UCSD-AML1 (cell line): ENCODE data around the gene SYK.

Source experiments
- DNase-seq: peaks from one replicate; lab custom pipeline; 2025; ENCODE audit not compliant: unreplicated experiment; lab: John Stamatoyannopoulos, UW

Gene SYK

DNA sequence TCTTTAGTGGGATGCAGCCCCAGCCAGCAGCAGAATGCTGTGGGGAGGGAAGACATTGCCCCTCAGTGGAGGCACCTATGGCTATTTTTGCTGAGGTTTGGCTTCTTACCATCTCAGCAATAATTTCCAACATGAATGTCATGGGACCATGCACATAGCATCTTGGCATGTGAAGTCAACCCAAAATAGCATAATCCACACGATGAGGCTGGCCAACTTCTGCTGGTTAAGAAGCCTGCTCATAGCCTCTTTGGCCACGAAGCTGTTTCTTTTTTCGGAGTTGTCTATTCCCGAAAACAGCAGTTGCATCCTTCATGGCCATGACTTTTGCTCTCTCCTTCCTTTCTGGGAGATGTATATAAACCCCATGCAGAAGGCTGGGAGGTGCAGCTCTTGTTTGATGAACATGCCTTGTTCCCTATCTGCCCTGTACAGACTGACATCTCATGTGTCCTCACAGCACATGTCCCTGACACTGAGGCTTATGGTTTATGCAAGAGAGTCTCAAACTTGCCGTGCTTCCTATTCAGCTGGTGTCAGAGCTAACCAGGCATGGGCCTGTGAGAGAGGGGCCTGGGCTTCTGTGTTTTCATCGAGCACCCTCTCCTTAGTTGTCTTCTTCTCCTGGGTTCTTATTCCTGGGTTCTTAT lies 45.3 kb downstream of the SYK start:
- DNase-seq = no peak

DNA sequence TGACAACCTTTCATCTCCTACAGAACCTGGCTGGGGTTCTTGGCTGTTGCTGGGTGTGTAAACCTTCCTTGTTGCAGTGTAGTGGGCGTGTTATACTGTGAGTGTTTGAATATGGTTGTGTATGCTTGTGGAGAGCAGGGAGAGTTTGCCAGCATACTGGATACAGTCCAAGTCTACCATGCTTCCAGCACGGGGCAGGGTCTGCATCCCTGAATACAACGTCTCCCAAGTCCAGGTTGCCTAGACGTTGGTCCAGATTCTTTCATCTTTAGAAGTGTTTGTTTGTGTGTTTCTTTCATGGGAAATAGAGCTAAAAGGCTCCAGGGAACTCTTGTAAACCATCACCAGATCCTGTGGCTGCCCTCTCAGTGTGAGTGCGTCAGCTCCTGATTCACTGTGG lies 46.4 kb downstream of the SYK start:
- no peak for DNase-seq

DNA sequence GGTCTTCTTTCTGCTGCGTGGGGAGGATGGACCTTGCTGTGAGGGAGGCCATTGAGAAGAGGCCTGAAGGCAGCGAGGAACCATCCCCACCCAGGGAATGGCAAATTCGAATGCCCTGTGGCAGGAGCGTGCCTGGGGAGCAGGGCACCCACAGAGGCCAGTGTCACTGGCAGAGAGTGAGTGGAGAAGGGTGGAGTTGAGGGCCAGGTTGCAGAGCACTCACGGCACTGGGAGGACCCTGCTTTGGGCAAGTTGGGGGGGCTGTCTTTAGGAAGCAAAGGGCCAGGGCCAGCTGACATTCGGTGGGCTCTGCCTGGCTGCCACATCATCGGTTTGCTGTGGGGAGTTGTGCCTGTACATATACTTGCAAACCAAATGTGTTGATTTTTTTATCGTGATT lies 47.2 kb downstream of the SYK start:
- no peak for DNase-seq

DNA sequence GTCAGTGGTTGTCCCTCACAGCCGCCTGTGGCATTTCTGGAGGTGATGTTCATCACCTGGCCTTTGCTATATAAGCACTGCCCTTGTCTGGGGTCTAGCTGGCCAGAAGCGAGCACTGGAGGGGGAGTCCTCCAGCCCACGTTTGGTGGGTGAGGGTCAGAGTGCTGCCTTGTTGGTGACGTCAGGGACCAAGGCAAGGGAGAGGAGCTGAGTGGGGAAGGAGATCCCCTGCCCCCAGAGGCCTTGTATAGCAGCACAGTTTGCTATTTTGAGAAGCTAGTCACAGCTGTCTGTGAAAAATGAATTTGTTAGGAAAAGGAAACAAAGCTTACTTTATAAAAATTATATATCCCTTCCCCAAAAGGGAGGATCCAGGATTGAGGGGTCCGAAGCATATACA lies 49.8 kb downstream of the SYK start:
- DNase-seq = no peak

DNA sequence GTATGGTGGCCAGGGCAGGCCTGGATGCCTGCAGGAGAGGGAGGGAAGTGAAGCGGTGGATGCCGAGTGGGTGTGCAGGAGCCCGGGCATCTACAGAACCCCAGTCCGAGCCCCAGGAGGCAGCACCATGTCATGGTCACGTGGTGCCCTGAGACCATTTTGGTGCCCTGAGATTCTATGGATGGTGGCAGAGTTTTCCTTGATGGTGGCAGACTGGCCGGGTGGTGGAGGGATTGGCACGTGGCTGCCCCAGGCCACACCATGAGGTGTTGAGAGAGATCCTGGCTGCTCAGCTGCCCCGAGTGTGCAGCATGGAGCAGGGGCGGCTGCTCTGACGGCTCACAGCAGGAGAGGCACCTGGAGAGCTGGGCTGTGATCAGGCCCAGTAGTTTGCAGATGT lies 52.3 kb downstream of the SYK start:
- no peak for DNase-seq

DNA sequence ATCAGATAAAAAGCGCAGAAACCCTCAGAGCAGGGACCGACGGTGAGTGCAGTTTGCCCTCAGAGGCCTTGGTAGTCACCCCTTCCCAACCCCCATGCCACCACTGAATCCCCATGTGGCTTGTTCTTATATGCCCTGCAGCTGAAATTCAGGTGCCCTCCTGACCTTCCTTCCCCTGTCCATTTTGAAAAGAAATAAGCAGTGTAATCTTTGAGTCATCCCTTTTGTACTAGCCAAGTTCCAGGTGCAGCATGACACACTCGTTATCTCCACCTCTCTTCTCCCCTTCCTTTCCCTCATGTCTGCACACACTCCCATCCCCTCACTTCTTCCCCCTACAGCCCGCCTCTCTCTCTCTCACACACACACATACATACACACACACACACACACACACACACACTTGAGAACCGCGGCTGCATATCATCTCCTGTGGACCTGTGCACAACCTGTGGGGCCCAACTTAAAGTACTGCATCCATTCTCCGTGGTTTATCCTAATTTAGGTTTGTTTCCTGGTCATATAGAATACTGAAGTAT lies 53.1 kb downstream of the SYK start:
- DNase-seq = no peak

DNA sequence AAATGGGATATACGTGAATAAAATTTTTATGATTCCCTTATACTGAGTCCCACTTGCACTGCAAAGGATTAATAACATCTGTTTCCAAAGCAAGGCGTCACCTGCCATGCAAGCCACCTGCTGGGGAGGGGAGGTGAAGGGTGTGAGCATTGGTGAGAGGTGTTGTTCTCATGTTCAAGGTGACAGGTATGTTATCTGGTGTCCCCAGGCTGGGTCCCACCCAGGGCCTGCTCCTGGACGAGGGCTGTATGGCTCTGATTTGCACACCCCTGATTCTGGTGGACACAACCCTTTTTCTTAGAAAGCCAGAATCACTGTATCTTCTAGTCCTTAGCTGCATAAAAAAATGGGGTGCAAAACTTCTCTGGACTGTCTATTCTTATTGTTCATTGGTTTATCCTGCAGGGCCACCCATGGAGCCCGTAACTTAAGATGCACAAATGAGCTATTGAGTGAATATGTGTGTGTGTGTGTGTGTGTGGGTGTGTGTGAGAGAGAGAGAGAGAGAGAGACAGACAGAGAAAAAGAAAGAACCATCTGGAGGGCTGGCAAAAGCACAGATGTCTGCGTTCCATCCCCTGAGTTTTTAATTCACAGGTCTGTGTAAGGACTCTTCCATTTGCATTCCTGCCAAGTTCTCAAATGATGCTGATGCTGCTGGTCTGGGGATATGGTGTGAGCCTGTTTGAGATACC lies 53.7 kb downstream of the SYK start:
- DNase-seq = no peak

GRCh38 chr9:90857091-90857490 lies 55.5 kb downstream of the SYK start:
- DNase-seq = no peak

DNA sequence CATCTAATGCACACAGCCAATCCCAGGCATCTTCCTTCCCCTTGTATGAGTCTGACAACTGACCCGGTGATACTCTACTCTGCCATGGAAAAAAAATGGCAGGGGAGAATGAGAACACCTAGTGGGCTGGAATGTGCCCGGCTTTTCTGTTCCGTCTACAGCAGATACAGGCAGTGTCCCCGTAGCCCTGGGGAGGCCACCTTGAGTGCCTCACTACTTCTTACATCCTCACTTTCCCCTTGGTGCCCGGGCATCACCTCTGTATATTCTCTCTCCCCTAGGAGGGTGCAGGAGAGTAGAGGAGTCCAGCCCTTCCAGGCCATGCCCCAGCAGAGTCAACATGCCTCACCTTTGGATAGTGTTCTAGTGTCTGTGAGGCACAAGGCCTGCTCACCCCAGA lies 56.2 kb downstream of the SYK start:
- no peak for DNase-seq

- DNase-seq = peak; percentile 48
These were observed 56.9 kb downstream of the SYK start for GRCh38 chr9:90858457-90858901.

- DNase-seq = no peak
These were observed 58.8 kb downstream of the SYK start for GRCh38 chr9:90860382-90860781.

- DNase-seq = no peak
These were observed 59.2 kb downstream of the SYK start for GRCh38 chr9:90860826-90861225.

DNA sequence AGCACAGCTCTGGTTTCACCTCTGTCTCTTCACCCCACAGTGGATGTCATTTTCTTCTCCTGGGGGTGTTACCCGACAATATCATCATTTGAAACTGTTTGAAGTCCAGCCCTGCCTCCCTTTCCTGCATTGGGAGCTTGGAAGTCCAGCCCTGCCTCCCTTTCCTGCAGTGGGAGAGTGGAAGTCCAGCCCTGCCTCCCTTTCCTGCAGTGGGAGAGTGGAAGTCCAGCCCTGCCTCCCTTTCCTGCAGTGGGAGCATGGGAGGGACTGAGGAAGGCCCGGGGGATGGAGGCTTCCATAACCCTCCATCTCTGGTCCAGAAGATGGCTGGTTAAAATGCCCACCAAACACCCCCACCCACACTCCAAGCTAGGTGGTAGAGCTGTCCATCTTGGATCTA lies 59.8 kb downstream of the SYK start:
- no peak for DNase-seq

- no peak for DNase-seq
These were observed 60.5 kb downstream of the SYK start for GRCh38 chr9:90861826-90862740.

DNA sequence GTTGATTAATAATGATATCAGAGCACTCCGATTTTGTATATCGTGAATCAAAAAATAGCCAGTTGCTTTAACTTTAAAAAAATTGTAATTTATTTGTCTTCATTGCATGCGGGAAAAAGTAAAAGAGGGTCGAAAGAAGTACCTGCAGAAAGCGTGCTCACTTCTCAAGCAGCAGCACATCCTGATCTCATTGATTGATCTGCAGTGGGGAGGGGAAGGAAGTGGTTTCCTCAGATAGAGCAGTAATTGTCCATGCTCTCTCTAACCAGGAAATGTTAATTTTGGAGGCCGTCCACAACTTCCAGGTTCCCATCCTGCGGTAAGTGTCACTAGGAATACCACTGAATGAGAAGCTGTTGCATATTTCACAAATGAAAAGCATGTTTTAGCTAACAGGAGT lies 63.2 kb downstream of the SYK start:
- DNase-seq = peak; percentile 23

DNA sequence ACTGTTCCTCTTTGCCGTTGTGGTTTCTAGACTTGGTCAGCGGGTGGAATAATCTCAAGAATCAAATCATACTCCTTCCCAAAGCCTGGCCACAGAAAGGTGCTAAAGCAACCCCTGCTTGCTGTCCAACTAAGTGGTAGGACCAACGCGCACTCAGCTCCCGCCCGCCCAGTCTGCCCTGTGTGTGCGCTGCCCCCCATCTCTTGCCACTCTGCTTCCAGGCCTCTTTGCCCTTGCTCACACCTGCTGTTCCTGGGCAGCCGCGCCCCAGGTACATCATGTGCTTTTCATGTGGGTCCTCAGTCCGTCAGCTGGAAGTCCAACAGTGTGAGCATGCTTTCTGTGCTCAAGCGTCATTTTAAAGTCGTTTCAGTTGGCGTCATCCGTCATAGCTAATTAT lies 65.5 kb downstream of the SYK start:
- no peak for DNase-seq

DNA sequence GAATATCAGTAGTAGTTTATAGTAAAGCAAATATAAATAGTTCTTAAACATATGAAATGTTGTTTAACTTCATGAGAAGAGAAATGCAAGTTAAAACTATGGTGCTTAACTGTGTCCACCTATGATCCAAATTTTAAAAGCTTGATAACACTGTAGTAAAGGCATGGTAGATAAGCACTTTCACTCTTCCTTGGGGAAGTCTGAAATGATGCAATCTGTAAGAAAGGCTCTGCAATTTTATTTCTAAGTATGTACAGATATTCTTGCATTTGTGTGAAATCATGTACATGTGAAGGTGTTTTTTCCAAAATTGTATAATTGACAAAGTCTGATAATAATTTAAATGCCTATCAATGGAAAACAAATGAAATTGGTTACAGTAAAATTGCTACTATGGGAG lies 66.9 kb downstream of the SYK start:
- DNase-seq = no peak

- no peak for DNase-seq
These were observed 67.7 kb downstream of the SYK start for GRCh38 chr9:90869361-90869760.

DNA sequence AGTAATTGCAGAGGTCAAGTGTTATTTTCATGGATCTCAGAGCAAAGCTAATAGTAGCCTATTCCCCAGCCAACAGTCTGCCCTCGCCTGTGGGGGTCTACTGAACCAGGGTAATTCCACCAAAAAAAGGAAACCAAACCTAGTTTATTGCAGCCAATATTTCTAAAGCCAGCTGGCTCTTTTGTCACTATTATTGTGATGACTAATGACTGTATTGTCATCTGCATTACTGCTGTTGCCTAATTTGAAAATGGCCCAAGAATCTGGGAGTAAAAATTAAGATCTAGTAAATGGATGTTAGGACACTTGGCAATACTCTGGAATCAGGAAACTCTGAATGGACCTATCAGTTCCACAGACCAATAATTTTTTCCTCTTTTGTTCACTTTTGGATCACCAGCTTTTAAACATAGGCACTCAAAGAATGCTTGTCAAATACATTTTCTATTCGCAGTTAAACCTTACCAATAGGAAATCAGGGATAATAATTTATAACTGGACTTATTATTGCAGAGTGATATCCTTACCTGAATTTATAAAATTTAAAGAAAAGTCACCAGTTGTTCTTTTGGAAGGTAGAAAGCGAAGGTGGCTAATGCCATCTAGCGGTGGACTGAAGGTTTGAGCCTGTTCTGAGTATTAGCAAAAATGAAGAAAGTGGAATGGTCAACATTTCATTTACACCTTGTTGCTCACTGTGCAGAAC lies 69.2 kb downstream of the SYK start:
- DNase-seq = no peak

DNA sequence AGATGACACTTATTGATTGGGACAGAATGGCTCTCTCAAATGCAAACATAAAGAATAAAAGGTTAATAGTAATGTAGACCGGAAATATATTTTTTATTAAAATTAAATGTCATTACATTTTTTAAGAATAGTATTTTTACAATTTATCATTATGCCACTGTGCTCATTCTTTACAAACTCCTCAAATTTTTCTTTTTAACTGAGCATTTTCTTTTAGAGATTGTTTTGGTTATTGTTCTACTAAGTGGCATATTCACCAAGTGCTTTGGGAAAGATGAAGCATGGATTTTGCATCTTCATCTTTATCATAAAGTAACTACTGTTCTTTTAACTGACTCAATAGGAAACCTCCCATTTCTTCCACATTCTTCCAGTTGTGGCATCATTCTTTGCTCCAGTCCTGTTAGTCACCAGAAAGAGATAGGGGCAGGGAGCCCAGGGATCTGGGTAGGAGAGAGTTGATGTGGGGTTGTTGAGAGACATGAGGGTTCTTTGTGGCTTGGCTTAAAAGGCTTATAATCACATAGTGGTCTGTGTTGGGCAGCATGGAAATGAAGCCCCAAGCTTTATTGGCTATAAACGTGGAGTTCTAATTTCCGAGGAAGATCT lies 69.8 kb downstream of the SYK start:
- DNase-seq = no peak
